Caco-2 (cell line): ENCODE results near the gene PLBD2. TPM values are rescaled to one million over a fixed set of nuclear protein-coding genes. Genes with fewer than 3 reads are reported as not detected.

Experiments
- BruUV-seq: library from RNA; stranded (reverse); fragments of 400-500 nt; replicated peaks from 2 replicates; lab custom pipeline; 2021; lab: Mats Ljungman, UMichigan
- CTCF ChIA-PET: fragments of 300-600 bp; sonication (Branson Sonifier 250); formaldehyde crosslinking; loops from one replicate; lab custom pipeline; 2022; ENCODE audit warnings: antibody characterized with exemption; lab: Charles Lee
- POLR2A ChIA-PET: fragments of 300-600 bp; sonication (Branson Sonifier 250); formaldehyde crosslinking; loops from one replicate; lab custom pipeline; 2022; ENCODE audit warnings: antibody characterized with exemption; lab: Charles Lee
- DNase-seq, 2 experiments: peaks; one replicate each; pipeline versions ENCODE4 v3.0.0 to v3.0.0-alpha.2; 2020 to 2022
- H3K27me3 ChIP-seq: replicated peaks from 2 replicates; pipeline ENCODE4 v1.6.0; 2011; ENCODE audit warnings: low read length; ENCODE audit not compliant: control insufficient read depth, insufficient read depth
- H3K36me3 ChIP-seq: 2 replicates; pipeline ENCODE4 v1.5.1; 2011; ENCODE audit warnings: low read length; ENCODE audit not compliant: control insufficient read depth, insufficient read depth
- H3K4me1 ChIP-seq: fragments of 250-450 bp; sonication (Bioruptor Pico); 2 replicates; pipeline ENCODE4 v1.5.1; 2020; ENCODE audit warnings: mild to moderate bottlenecking
- H3K4me3 ChIP-seq: 2 replicates; pipeline ENCODE4 v1.5.1; 2011; ENCODE audit warnings: low read depth, mild to moderate bottlenecking, control low read depth, low read length
- H3K9me3 ChIP-seq: fragments of 250-450 bp; sonication (Bioruptor Pico); 2 replicates; pipeline ENCODE4 v1.5.1; 2020; ENCODE audit warnings: mild to moderate bottlenecking, moderate library complexity
- H3K27ac Mint-ChIP-seq: one replicate; pipeline ENCODE4 v1.8.0; 2022; ENCODE audit warnings: mixed read lengths; ENCODE audit not compliant: unreplicated experiment
- H3K27me3 Mint-ChIP-seq: one replicate; pipeline ENCODE4 v1.8.0; 2022; ENCODE audit warnings: mixed read lengths; ENCODE audit not compliant: insufficient read depth, unreplicated experiment
- H3K36me3 Mint-ChIP-seq: one replicate; pipeline ENCODE4 v1.8.0; 2022; ENCODE audit warnings: mild to moderate bottlenecking, mixed read lengths; ENCODE audit not compliant: insufficient read depth, unreplicated experiment
- H3K4me1 Mint-ChIP-seq: one replicate; pipeline ENCODE4 v1.8.0; 2022; ENCODE audit warnings: low read depth, mixed read lengths; ENCODE audit not compliant: unreplicated experiment
- H3K4me3 Mint-ChIP-seq: one replicate; pipeline ENCODE4 v1.8.0; 2022; ENCODE audit warnings: mild to moderate bottlenecking, moderate library complexity, mixed read lengths; ENCODE audit not compliant: unreplicated experiment
- H3K9me3 Mint-ChIP-seq: one replicate; pipeline ENCODE4 v1.8.0; 2022; ENCODE audit warnings: mixed read lengths; ENCODE audit not compliant: unreplicated experiment
- intact Hi-C: fragments of 100-400 bp; cut with micrococcal nuclease; formaldehyde crosslinking; loops from one replicate; pipeline ENCODE4 v1.10.0; 2022; ENCODE audit not compliant: unreplicated experiment
- total RNA-seq: library from RNA; stranded (reverse); gene quantifications from 2 replicates; pipeline ENCODE4 v1.2.3, GENCODE V29; 2022
- TF ChIP-seq, protein P1 (sequence below), 2 experiments: fragments of 200-600 bp in 1 of 2; IDR thresholded peaks; 1 replicate in 1 of 2; 2 replicates in 1 of 2; pipeline versions ENCODE4 v1.5.1 to v1.8.0; 2011 to 2022; ENCODE audit warnings: antibody characterized with exemption in 1 of 2, control low read depth in 1 of 2, inconsistent platforms in 1 of 2, low read depth in 1 of 2, low read length in 1 of 2, mild to moderate bottlenecking in 1 of 2, moderate library complexity in 1 of 2; ENCODE audit not compliant: insufficient read depth in 1 of 2, severe bottlenecking in 1 of 2, unreplicated experiment in 1 of 2

The PLBD2 gene
- total RNA-seq, 1 experiment from 2014 or later = 43.1 TPM

GRCh38 chr12:113333877-113334785 lies 24.3 kb upstream of the PLBD2 start:
- no peak for DNase-seq
- Histone ChIP-seq H3K4me3 (peak overlapping the region; percentile 49), H3K27me3 (no peaks in the 10 kb centered on the region), H3K4me1 (peaks cover 5% of the 10 kb centered on the region; the same call in 1 of the 2 replicates), H3K36me3 (no peaks in the 10 kb centered on the region), H3K9me3 (no peaks in the 10 kb centered on the region)
- H3K4me1 Mint-ChIP-seq = no peaks in the 10 kb centered on the region
- peaks cover 10% of the 10 kb centered on the region for H3K36me3 Mint-ChIP-seq
- H3K4me3 Mint-ChIP-seq = peak overlapping the region; percentile 77
- POLR2A ChIA-PET = interaction anchor here (0.6 to 1.0 kb wide), 2 partner anchors 52 to 112 kb away, joined by 5 to 12 read pairs; partner anchors contain the start of gene TPCN1
- TF ChIP-seq, protein P1, sequence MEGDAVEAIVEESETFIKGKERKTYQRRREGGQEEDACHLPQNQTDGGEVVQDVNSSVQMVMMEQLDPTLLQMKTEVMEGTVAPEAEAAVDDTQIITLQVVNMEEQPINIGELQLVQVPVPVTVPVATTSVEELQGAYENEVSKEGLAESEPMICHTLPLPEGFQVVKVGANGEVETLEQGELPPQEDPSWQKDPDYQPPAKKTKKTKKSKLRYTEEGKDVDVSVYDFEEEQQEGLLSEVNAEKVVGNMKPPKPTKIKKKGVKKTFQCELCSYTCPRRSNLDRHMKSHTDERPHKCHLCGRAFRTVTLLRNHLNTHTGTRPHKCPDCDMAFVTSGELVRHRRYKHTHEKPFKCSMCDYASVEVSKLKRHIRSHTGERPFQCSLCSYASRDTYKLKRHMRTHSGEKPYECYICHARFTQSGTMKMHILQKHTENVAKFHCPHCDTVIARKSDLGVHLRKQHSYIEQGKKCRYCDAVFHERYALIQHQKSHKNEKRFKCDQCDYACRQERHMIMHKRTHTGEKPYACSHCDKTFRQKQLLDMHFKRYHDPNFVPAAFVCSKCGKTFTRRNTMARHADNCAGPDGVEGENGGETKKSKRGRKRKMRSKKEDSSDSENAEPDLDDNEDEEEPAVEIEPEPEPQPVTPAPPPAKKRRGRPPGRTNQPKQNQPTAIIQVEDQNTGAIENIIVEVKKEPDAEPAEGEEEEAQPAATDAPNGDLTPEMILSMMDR (IDR thresholded peaks at IDR 0.05; ENCODE audit: insufficient read depth in 1 of 2, low read depth in 1 of 2, low read length in 1 of 2, severe bottlenecking in 1 of 2, unreplicated experiment in 1 of 2) = no peak
- H3K9me3 Mint-ChIP-seq = no peaks in the 10 kb centered on the region
- BruUV-seq = TSS peak; percentile 74
- CTCF ChIA-PET = interaction anchor here (1.2 to 1.4 kb wide), 2 partner anchors 13 to 160 kb away, joined by 3 to 4 read pairs; no protein-coding TSS in a partner anchor
- H3K27me3 Mint-ChIP-seq = no peaks in the 10 kb centered on the region
- intact Hi-C loops = no loop called here
- H3K27ac Mint-ChIP-seq = peak overlapping the region; percentile 72

GRCh38 chr12:113334786-113335539 lies 23.4 kb upstream of the PLBD2 start, which contains the start of gene SLC8B1:
TSS of gene SLC8B1 (minus strand) at chr12:113335109. CDS start at chr12:113332878, 2,231 bp downstream.
- H3K4me3 Mint-ChIP-seq = peak within 1 kb of the TSS; percentile 77
- no peaks in the 10 kb centered on the region for H3K9me3 ChIP-seq
- no peaks in the 10 kb centered on the region for H3K27me3 Mint-ChIP-seq
- no peaks in the 10 kb centered on the region for H3K36me3 ChIP-seq
- no peaks in the 10 kb centered on the region for H3K4me1 Mint-ChIP-seq
- TF ChIP-seq, protein P1 (IDR thresholded peaks at IDR 0.05; ENCODE audit: insufficient read depth in 1 of 2, low read depth in 1 of 2, low read length in 1 of 2, severe bottlenecking in 1 of 2, unreplicated experiment in 1 of 2) = no peak
- no peaks in the 10 kb centered on the region for H3K27me3 ChIP-seq
- ChIA-PET POLR2A (interaction anchor here (0.6 to 1.0 kb wide), 8 partner anchors 51 to 417 kb away, joined by 5 to 15 read pairs (median 8); partner anchors contain the start of gene TPCN1), CTCF (interaction anchor here (0.6 to 1.4 kb wide), 6 partner anchors 13 to 1322 kb away, joined by 3 to 5 read pairs (median 3); partner anchors contain the start of gene TMEM116)
- no TSS peak for BruUV-seq
- H3K4me1 ChIP-seq = peaks cover 5% of the 10 kb centered on the region; the same call in 1 of the 2 replicates
- peak; percentile 85 to 92 for DNase-seq
- H3K36me3 Mint-ChIP-seq = peaks cover 6% of the 10 kb centered on the region
- intact Hi-C loops = loop anchor here (1.0 kb wide), 2 partner anchors 23 to 36 kb away; partner anchors contain the start of gene PLBD2
- H3K4me3 ChIP-seq = peak within 1 kb of the TSS; percentile 49
- no peaks in the 10 kb centered on the region for H3K9me3 Mint-ChIP-seq
- H3K27ac Mint-ChIP-seq = peak within 1 kb of the TSS; percentile 72

DNA sequence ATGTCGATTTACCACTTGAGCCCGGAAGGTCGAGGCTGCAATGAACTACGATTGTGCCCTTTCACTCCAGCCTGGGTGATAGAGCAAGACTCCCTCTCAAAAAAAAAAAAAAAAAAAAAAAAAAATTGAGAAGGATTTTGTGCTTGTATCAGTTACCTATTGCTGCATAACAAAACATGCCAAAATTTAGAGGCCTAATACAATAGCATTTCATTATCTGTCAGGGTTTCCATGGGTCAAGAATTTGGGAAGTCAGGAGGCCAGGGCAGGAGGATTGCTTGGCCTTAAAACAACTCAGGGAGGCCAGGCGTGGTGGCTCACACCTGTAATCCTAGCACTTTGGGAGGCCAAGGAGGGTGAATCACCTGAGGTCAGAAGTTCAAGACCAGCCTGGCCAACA lies 18.8 kb upstream of the PLBD2 start:
- Histone ChIP-seq H3K4me3 (no peak overlapping the region), H3K27me3 (no peaks in the 10 kb centered on the region), H3K9me3 (no peaks in the 10 kb centered on the region), H3K36me3 (no peaks in the 10 kb centered on the region), H3K4me1 (no peaks in the 10 kb centered on the region)
- no TSS peak for BruUV-seq
- Mint-ChIP-seq H3K27ac (no peak overlapping the region), H3K4me3 (no peak overlapping the region), H3K27me3 (no peaks in the 10 kb centered on the region), H3K36me3 (peaks cover 3% of the 10 kb centered on the region), H3K9me3 (no peaks in the 10 kb centered on the region), H3K4me1 (no peaks in the 10 kb centered on the region)
- intact Hi-C loops = no loop called here
- TF ChIP-seq, protein P1 (IDR thresholded peaks at IDR 0.05; ENCODE audit: insufficient read depth in 1 of 2, low read depth in 1 of 2, low read length in 1 of 2, severe bottlenecking in 1 of 2, unreplicated experiment in 1 of 2) = no peak
- POLR2A ChIA-PET = no interaction called here
- CTCF ChIA-PET = interaction anchor here (0.6 kb wide), 1 partner anchor 235 kb away, joined by 9 read pairs; no protein-coding TSS in a partner anchor
- DNase-seq = no peak
